ENCODE measurements around the gene RCCD1.

The RCCD1 gene

DNA sequence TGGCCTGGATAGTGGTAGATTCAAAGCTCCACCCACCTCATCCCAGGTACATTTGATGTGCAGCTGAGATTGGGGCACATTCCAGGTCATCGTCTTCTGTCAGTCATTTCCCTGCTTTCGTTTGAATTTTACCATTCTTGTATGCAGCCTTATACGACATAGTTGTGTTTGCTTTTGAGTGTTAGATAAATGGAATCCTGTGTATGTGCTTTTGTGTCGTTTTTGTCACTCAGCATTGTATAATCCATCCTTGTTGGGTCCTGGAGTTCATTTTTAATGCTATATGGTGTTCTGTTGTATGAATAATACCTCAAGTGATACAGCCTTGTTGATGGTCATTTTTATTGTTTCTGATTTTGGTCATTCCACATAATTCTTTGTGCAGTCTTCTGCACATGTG lies 7.3 kb downstream of the RCCD1 start:
- DNase-seq (ENCODE audit: low read depth in 2 of 2), result no peak

DNA sequence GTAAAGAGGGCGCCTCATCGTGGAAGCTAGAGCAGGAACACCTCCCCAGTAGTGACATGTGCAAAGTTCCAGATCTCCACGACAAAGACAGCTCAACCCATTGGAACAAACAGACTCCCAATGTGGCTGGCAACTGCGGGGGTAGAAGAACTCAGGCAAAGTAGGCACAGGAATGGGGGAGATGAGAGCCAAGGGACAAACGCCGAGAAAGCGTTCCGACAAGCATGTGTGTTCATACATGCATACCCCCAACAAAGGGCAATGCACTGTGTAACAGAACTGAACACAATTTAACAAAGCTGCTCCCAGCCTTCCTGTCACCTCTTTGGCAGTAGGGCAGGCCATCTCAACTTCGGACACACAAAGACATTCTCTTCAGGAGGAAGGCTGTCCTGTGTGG lies 11.6 kb downstream of the RCCD1 start:
- no peak for DNase-seq (ENCODE audit: low read depth in 2 of 2)

DNA sequence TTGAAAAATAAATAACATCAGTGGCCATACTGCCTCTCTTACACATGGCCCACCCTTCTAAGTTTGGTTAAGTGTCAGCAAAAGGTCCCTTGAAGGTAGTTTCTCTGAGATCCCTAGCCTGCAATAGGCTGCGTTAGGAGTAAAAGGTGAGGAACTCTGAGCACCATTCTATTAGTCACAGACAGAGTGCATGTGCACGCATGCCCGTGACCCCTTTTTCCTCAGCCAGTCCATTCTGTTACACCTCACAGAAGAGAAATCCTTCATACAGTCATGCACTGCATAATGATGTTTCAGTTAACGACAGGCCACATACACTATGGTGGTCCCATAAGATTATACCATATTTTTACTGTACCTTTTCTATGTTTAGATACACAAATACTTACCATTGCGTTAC lies 12.5 kb downstream of the RCCD1 start:
- no peak for DNase-seq (ENCODE audit: low read depth in 2 of 2)

DNA sequence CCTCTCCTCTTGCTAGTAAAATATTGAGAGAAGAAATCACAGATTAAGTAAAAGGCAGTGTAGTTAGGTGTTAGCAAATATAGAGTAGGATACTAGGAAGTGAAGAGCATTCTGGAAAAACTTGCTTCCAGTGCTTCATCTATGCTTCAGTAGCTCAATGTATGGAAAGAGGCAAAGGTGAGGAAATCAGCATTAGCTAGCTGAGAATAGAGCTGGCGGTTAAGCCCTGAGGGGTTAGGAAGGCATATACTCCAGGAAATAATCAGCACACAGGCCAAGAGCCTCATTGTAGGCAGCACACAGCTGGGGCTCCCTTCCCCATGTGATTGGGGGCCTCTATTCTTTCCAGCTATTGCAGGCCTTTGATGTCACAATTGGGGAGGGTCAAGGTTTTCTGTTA lies 13.8 kb downstream of the RCCD1 start:
- no peak for DNase-seq (ENCODE audit: low read depth in 2 of 2)

GRCh38 chr15:90970274-90970673 lies 15.6 kb downstream of the RCCD1 start:
- no peak for DNase-seq (ENCODE audit: low read depth in 2 of 2)

DNA sequence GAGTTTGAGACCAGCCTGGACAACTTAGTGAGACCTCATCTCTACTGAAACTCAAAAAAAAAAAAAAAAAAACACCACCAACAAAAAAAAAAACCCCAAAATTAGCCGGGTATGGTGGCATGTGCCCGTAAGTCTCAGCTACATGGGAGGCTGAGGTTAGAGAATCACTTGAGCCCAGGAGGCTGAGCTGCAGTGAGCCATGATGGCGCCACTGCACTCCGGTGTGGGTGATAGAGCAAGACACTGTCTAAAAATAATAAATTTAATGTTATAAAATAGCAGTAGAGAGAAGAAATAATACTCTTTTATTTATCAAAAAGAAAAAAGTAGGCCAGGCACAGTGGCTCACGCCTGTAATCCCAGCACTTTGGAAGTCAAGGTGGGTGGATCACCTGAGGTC lies 17.4 kb downstream of the RCCD1 start:
- no peak for DNase-seq (ENCODE audit: low read depth in 2 of 2)

GRCh38 chr15:90974216-90974615 lies 19.5 kb downstream of the RCCD1 start:
- DNase-seq (ENCODE audit: low read depth in 2 of 2), result no peak

DNA sequence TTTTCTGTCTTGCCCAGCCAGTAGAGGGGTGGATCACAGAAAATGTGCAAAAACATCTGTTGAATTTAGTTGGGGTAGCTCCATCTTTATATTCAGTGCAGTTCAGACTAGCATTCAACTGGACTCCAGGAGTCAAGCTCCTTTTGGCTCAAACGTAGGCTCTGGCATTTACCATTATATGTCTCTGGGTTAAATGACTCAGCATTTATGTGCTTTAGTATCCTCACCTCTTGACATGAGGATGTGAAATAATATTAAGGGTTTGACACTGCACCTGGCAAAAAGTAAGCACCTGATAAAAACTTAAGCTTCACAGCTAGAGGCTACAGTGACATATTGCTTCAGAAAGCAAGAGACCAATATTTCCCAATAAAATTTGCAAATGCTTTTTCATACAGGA lies 24.9 kb downstream of the RCCD1 start:
- DNase-seq (ENCODE audit: low read depth in 2 of 2), result no peak

- no peak for DNase-seq (ENCODE audit: low read depth in 2 of 2)
These were observed 27.0 kb downstream of the RCCD1 start for GRCh38 chr15:90981681-90982080.

DNA sequence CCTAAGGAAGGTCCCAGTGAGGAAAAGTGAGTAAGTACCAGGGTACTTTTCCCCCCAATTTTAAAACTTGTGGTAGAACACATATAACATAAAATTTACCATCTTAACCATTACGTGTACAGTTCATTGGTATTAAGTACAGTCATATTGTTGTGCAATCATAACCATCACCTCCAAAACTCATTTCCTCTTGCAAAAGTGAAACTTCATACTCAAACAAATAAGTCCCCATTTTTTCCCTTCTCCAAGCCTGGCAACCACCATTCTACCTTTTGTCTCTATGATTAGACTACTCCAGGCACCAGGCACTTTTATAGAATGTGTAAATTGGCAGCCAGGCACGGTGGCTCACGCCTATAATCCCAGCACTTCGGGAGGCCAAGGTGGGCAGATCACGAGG lies 27.5 kb downstream of the RCCD1 start:
- no peak for DNase-seq (ENCODE audit: low read depth in 2 of 2)

DNA sequence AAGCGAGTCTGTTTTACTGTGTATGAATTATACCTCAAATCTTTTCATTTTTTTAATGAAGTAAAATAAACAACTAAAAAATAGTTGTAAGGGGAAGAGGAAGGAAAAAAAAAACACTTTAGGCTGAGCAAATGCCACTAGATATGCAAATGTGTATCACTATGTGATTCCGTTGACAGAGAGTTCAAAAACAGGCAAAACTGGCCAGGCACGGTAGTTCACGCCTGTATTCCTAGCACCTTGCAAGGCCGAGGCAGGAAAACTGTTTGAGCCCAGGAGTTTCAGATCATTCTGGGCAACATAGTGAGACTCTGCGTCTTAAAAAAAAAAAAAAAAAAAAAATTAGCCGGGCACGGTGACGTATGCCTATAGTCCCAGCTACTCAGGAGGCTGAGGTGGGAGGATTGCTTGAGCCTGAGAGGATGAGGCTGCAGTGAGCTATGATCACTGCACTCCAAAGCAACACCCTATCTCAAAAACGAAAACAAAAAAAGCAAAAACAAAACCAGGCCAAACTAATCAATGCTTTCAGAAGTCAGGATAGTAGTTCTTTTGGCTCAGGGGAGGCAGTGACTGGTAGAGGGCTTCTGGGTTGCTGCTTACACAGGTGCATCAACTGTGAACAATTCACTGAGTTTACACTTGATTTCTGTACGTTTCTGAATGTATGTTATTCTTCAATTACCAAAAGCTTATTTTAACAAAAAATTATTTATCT lies 32.3 kb downstream of the RCCD1 start:
- DNase-seq (ENCODE audit: low read depth in 2 of 2), result no peak

GRCh38 chr15:90987561-90988141 lies 33.0 kb downstream of the RCCD1 start:
- no peak for DNase-seq (ENCODE audit: low read depth in 2 of 2)

DNA sequence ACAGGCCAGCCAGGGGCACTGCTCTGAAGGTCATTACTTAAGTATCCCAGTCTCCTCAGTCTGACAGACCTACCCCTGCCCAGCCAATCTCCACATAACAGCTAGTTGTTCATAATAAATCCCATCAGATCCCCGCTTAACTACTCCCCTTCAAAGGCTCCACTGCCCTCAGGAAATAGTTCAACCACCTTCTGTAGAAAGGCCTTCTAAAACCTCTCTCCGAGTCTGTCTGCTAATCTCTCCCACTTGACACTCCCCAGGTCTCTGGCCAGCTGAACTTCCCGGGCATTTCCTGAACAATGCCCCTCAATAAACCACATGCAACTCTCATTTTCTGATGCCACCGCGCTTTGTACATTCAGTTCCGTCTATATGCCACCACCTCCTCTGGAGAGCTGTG lies 33.6 kb downstream of the RCCD1 start:
- no peak for DNase-seq (ENCODE audit: low read depth in 2 of 2)

DNA sequence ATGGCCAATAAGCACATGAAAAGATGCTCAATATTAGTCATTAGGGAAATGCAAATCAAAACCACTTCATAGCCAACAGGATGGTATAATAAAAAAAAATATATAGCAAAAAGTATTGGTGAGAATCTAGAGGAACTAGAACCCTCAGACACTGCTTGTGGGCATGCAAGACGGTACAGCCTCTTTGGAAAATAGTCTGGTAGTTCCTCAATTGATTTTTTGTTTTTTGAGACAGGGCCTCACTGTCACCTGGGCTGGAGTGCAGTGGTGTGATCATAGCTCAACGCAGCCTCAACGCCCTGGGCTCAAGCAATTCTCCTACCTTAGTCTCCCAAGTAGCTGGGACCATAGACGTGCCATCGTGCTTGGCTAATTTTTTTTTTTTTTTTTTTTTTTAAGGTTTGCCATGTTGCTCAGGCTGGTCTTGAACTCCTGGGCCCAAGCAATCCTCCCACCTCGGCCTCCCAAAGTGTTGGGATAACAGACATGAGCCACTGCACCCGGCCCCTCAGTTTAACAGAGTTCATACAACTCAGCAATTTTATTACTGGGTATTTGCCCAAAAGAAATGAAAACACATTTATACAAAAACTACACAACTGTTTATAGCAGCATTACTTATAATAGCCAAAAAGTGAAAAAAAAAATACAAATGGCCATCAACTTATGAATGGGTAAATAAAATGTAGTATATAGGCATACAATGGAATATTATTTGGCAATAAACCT lies 34.5 kb downstream of the RCCD1 start:
- no peak for DNase-seq (ENCODE audit: low read depth in 2 of 2)

GRCh38 chr15:90990446-90990845 lies 35.8 kb downstream of the RCCD1 start:
- no peak for DNase-seq (ENCODE audit: low read depth in 2 of 2)

DNA sequence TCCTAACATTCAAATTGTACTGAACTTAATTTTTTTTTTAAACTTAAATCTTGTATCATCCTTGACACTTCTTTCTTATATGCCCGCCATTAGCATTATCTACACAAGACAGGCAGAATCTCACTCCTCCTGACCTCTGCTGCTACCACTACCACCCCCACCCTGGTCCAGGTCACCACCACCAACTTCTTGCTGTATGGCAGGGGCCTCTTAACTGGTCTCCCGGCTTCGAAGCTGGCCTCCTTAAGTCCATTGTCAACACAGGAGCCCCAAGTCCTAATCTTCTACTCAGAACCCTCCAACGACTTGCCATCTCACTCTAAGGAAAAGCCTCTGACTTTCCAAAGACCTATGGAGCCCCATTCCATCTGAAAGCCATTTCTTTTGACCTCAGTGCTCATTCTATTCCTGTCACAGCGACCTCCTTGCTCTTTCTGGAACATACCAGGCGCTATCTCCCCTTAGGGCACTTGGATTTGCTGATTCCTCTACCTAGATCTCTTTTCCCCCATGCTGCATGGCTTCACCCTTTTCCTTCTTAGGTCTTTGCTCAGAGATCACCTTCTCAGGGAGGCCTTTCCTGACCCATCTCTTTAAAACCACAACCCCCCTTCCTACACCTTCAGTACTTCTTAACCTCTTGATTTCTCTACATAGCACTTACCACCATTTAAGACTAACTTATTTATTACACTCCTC lies 37.1 kb downstream of the RCCD1 start:
- no peak for DNase-seq (ENCODE audit: low read depth in 2 of 2)

GRCh38 chr15:90994059-90994416 lies 39.4 kb downstream of the RCCD1 start:
- no peak for DNase-seq (ENCODE audit: low read depth in 2 of 2)

DNA sequence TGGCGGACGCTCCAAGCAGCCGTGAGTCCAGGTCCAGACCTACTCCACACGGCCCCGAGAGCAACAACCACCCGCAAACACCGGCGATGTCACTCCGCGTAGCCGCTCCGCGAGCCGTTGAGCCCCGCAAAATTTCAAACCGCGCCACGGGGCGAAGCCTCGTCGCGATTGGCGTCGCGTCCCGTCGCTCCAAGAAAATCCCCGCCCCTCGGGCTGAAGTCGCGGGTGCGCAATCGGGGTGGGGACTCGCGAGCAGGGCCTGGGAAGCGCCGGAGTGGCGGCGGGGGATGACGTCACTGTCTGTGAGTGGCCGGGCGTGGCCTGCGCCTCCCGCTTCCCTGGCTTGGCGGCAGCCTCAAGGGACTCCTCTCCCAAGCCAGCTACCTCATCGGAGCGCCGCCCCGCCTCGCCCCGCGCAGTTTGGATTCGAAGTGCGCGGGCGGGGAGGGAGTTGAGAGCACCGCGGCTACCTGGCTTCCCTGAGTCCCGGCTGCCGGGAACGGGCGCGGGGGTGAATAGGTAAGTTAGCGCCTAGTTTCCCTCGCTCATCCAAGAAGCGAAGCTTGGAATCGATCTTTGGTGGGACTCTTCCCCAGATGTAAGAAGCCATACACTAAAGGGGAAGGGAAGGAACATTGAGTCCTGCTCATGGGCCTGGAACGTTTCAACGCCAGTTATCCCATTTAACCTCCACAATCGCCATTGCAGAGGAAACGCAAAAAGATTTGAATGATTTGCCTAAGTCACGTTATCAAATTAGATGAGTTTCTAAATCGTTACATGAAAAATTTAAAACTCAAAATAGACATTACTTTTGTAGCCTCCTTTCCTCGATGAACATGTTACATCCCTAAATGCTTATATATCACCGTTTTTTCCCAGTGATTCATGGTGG lies 40.0 kb downstream of the RCCD1 start, which contains the start of gene PRC1:
PRC1 (minus strand) TSS at position 119 of the 895 bp plus-strand sequence; CDS start at position 1, 118 bp downstream.
- DNase-seq (ENCODE audit: low read depth in 2 of 2), result peak; percentile 96

DNA sequence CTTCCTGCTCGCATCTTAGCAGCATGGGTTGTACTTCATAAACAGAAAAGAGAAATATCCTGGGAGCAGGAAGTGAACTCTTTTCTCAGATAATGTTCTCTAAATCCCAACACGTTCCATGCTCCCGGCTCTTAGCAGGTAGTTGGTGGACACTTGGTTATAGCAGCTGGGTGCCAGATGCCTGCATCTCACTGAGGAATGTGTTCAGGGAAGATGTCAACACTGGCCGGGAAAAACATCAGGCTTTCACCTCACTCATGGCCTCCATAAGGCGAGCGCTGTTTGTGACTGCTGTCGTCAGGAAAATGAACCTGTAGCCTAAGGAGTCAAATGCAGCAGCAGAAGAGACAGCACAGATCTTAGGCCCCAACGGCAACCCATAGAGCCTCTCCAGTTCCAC lies 44.1 kb downstream of the RCCD1 start:
- no peak for DNase-seq (ENCODE audit: low read depth in 2 of 2)

DNA sequence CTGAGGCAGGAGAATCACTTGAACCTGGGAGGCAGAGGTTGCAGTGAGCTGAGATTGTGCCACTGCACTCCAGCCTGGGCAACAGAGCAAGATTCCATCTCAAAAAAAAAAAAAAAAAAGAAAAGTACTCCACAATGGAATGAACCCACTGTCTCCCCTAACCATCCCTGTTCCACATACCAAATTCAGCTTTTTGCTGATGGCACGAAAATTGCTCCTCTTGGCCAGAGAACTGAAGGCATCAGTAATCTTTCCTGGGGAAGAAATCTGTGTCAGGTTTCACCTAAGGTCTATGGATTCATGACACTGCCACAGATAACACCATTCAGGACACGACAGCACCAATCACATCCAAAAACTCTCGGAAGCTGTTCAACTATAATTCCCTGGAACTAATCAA lies 46.5 kb downstream of the RCCD1 start:
- DNase-seq (ENCODE audit: low read depth in 2 of 2), result no peak

GRCh38 chr15:91007266-91007665 lies 52.6 kb downstream of the RCCD1 start:
- no peak for DNase-seq (ENCODE audit: low read depth in 2 of 2)
